ENCODE results near the gene GABRG3.

DNA sequence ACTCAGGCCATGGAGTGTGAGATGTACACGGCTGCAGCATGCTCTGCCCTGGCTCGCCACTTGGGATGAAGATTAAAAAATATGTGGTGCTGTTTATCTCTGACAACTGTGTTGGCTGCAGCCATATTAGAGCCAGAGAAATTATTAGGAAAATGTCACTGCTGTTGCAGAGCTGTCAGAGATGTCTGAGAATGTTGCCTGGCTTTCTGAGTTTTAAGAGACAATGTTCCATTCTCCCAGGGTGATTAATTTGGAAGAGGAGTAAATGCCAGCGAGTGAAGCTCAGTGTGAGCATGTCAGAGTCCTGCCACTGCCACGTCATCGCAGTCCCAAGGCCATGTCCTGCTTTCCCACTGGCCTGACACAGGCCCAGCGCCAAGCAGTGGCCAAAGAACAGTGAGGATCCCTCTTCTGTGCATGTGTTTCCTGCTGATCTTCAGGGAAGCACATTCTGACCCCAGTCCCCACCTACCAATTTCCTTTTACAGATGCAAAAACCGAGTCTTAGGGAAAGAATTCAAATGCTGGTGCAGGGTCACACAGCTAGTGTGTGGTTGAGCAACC, 370.9 kb downstream of the GABRG3 start:
- TF ChIP-seq, protein P1, sequence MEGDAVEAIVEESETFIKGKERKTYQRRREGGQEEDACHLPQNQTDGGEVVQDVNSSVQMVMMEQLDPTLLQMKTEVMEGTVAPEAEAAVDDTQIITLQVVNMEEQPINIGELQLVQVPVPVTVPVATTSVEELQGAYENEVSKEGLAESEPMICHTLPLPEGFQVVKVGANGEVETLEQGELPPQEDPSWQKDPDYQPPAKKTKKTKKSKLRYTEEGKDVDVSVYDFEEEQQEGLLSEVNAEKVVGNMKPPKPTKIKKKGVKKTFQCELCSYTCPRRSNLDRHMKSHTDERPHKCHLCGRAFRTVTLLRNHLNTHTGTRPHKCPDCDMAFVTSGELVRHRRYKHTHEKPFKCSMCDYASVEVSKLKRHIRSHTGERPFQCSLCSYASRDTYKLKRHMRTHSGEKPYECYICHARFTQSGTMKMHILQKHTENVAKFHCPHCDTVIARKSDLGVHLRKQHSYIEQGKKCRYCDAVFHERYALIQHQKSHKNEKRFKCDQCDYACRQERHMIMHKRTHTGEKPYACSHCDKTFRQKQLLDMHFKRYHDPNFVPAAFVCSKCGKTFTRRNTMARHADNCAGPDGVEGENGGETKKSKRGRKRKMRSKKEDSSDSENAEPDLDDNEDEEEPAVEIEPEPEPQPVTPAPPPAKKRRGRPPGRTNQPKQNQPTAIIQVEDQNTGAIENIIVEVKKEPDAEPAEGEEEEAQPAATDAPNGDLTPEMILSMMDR (IDR thresholded peaks at IDR 0.05; ENCODE audit: poor library complexity) = no peak
- no peak for TF ChIP-seq EZH2 (IDR thresholded peaks at IDR 0.05; ENCODE audit: borderline replicate concordance)
- no peak for TF ChIP-seq EZH2phosphoT487 (IDR thresholded peaks at IDR 0.05; ENCODE audit: low read depth, severe bottlenecking, unreplicated experiment)
